IMR-90 (cell line): ENCODE measurements around the gene RNASE1.

Experiments
- BHLHE40 ChIP-seq: fragments of 150-350 bp; IDR thresholded peaks from 2 replicates; pipeline ENCODE4 v1.6.1; 2016; ENCODE audit warnings: mild to moderate bottlenecking, low read depth, low read length
- CEBPB ChIP-seq: IDR thresholded peaks from 2 replicates; pipeline ENCODE4 v1.6.1; 2012; ENCODE audit warnings: low read depth, low read length, improper control_type of control experiment
- POLR2A ChIP-seq: IDR thresholded peaks from 2 replicates; pipeline ENCODE4 v1.6.1; 2012; ENCODE audit warnings: mild to moderate bottlenecking, low read depth, low read length
- RAD21 ChIP-seq: IDR thresholded peaks from 2 replicates; pipeline ENCODE4 v1.6.1; 2012; ENCODE audit warnings: low read length, improper control_type of control experiment
- RCOR1 ChIP-seq: IDR thresholded peaks from 2 replicates; pipeline ENCODE4 v1.6.1; 2012; ENCODE audit warnings: mild to moderate bottlenecking, low read length, improper control_type of control experiment; ENCODE audit not compliant: insufficient replicate concordance
- RFX5 ChIP-seq: IDR thresholded peaks from 2 replicates; pipeline ENCODE4 v1.8.0; 2012; ENCODE audit warnings: low read depth, mild to moderate bottlenecking, low read length, moderate library complexity
- SMC3 ChIP-seq: fragments of 150-350 bp; IDR thresholded peaks from 2 replicates; pipeline ENCODE4 v1.6.1; 2016; ENCODE audit warnings: low read depth, mild to moderate bottlenecking, antibody characterized with exemption, low read length, moderate library complexity
- TF ChIP-seq, protein P1 (sequence below): conservative IDR thresholded peaks from 2 replicates; pipeline ENCODE4 v1.5.1; 2012; ENCODE audit warnings: mild to moderate bottlenecking, low read depth, low read length, improper control_type of control experiment
- TF ChIP-seq, protein P2 (sequence below): fragments of 150-350 bp; IDR thresholded peaks from 2 replicates; pipeline ENCODE4 v1.6.1; 2017; ENCODE audit warnings: mild to moderate bottlenecking, antibody characterized with exemption, low read length, low read depth

DNA sequence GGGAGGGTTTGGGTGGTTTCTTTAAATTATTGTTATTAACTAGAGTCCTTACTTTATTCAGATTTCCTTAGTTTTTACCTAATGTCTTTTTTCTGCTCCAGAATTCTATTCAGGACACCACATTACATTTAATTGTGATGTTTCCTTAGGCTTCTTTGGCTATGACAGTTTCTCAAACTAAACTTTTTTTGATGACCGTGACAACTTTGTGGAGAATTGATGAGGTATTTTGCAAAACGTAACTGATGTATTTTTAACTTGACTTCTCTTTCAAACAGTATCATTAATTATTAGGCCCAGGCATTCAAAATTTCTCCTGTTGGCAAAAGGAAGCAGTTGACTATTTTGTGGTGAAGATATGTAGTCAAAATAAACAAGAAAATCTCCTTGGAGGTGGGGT, 11.0 kb downstream of the RNASE1 start:
- TF ChIP-seq POLR2A, result no peak
- TF ChIP-seq, protein P1, sequence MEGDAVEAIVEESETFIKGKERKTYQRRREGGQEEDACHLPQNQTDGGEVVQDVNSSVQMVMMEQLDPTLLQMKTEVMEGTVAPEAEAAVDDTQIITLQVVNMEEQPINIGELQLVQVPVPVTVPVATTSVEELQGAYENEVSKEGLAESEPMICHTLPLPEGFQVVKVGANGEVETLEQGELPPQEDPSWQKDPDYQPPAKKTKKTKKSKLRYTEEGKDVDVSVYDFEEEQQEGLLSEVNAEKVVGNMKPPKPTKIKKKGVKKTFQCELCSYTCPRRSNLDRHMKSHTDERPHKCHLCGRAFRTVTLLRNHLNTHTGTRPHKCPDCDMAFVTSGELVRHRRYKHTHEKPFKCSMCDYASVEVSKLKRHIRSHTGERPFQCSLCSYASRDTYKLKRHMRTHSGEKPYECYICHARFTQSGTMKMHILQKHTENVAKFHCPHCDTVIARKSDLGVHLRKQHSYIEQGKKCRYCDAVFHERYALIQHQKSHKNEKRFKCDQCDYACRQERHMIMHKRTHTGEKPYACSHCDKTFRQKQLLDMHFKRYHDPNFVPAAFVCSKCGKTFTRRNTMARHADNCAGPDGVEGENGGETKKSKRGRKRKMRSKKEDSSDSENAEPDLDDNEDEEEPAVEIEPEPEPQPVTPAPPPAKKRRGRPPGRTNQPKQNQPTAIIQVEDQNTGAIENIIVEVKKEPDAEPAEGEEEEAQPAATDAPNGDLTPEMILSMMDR, result no peak
- no peak for TF ChIP-seq BHLHE40
- TF ChIP-seq RAD21, result no peak
- TF ChIP-seq SMC3, result no peak
- TF ChIP-seq, protein P2, sequence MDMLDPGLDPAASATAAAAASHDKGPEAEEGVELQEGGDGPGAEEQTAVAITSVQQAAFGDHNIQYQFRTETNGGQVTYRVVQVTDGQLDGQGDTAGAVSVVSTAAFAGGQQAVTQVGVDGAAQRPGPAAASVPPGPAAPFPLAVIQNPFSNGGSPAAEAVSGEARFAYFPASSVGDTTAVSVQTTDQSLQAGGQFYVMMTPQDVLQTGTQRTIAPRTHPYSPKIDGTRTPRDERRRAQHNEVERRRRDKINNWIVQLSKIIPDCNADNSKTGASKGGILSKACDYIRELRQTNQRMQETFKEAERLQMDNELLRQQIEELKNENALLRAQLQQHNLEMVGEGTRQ, result no peak
- no peak for TF ChIP-seq RFX5
- no peak for TF ChIP-seq RCOR1
- TF ChIP-seq CEBPB, result no peak
